A549 (cell line): Measurements from ENCODE around the gene INO80D. TPM values are rescaled to one million over a fixed set of nuclear protein-coding genes. Genes with fewer than 3 reads are reported as not detected.
"Not testable (repeated sequence)": the region's sequence is repeated elsewhere in the genome, so short reads cannot be mapped to it uniquely, and the experiment has no call there.

Source experiments
- ATAC-seq, 2 experiments: fragments of 200-7000 bp in 1 of 2; fragments of >200 bp in 1 of 2; cut with Nextera tagmentation in 1 of 2; cut with Tn5 transposase in 1 of 2; 3 replicates each; pipeline versions ENCODE4 v1.8.0 to v1.9.1; 2018 to 2020; ENCODE audit warnings: mild to moderate bottlenecking in 1 of 2, moderate library complexity in 1 of 2
- CTCF ChIA-PET: fragments of 300-600 bp; sonication (Branson Sonifier 250); formaldehyde crosslinking; extraction: SDS; loops from one replicate; lab custom pipeline; 2021; ENCODE audit warnings: antibody characterized with exemption, inconsistent platforms; lab: Yijun Ruan, JAX
- POLR2A ChIA-PET: fragments of 350-600 bp; formaldehyde crosslinking; extraction: SDS; loops from one replicate; lab custom pipeline; 2021; ENCODE audit warnings: antibody characterized with exemption, inconsistent platforms; lab: Yijun Ruan, JAX
- DNase-seq, 2 experiments: peaks; one replicate each; pipeline versions ENCODE4 v3.0.0 to v3.0.0-alpha.2; 2011 to 2016; ENCODE audit warnings: low read depth in 1 of 2, low spot score in 1 of 2
- FAIRE-seq: peaks from 2 replicates; lab custom pipeline; 2011; peaks lifted over from hg19 to GRCh38; lab: Jason Lieb, UNC
- H3K27ac ChIP-seq, 2 experiments: fragments of >200 bp; sonication (Bioruptor Twin); formaldehyde crosslinking; 3 replicates each; pipeline ENCODE4 v1.5.1; 2016 to 2017
- H3K4me1 ChIP-seq: fragments of >200 bp; sonication (Bioruptor Twin); formaldehyde crosslinking; 3 replicates; pipeline ENCODE4 v1.6.1; 2016
- H3K4me2 ChIP-seq: fragments of >200 bp; sonication (Bioruptor Twin); formaldehyde crosslinking; 3 replicates; pipeline ENCODE4 v1.6.1; 2016
- H3K4me3 ChIP-seq: fragments of >200 bp; sonication (Bioruptor Twin); formaldehyde crosslinking; 3 replicates; pipeline ENCODE4 v1.5.1; 2016
- H3K9me3 ChIP-seq: fragments of >200 bp; sonication (Bioruptor Twin); formaldehyde crosslinking; 3 replicates; pipeline ENCODE4 v1.6.1; 2016
- BHLHE40 ChIP-seq: IDR thresholded peaks from 2 replicates; pipeline ENCODE4 v1.6.1; 2012; ENCODE audit warnings: low read depth, low read length, inconsistent platforms
- CBX2 ChIP-seq: fragments of 200-600 bp; sonication (generic); IDR thresholded peaks from 2 replicates; pipeline ENCODE4 v1.6.1; 2016; ENCODE audit warnings: low read depth, mild to moderate bottlenecking, borderline replicate concordance
- CBX8 ChIP-seq: fragments of 200-600 bp; sonication (generic); IDR thresholded peaks from 2 replicates; pipeline ENCODE4 v1.6.1; 2016
- CEBPB ChIP-seq, 2 experiments: fragments of >200 bp in 1 of 2; sonication (Bioruptor Twin) in 1 of 2; formaldehyde crosslinking in 1 of 2; IDR thresholded peaks; 2 replicates each; pipeline ENCODE4 v1.6.1; 2012 to 2016
- CHD4 ChIP-seq: fragments of 200-600 bp; sonication (generic); IDR thresholded peaks from 2 replicates; pipeline ENCODE4 v1.6.1; 2016; ENCODE audit warnings: antibody characterized with exemption, mild to moderate bottlenecking, borderline replicate concordance
- GATA3 ChIP-seq: IDR thresholded peaks from 2 replicates; pipeline ENCODE4 v1.6.1; 2012; ENCODE audit warnings: borderline replicate concordance
- HEYL ChIP-seq: fragments of 250-450 bp; sonication (Bioruptor Pico); IDR thresholded peaks from 2 replicates; pipeline ENCODE4 v1.8.0; 2021; ENCODE audit warnings: mild to moderate bottlenecking, moderate library complexity
- HOXA7 ChIP-seq: fragments of 250-450 bp; sonication (Bioruptor Pico); IDR thresholded peaks from 2 replicates; pipeline ENCODE4 v1.5.0; 2020; ENCODE audit warnings: mild to moderate bottlenecking, moderate library complexity
- JUN ChIP-seq, 2 experiments: fragments of >200 bp; sonication (Bioruptor Twin); formaldehyde crosslinking; IDR thresholded peaks; 2 replicates in 1 of 2; 3 replicates in 1 of 2; pipeline ENCODE4 v1.6.1; 2016 to 2017
- KDM1A ChIP-seq: fragments of 200-600 bp; sonication (generic); IDR thresholded peaks from 2 replicates; pipeline ENCODE4 v1.6.1; 2016; ENCODE audit warnings: low read depth, mild to moderate bottlenecking
- MAFK ChIP-seq: fragments of 450-650 bp; IDR thresholded peaks from 2 replicates; pipeline ENCODE4 v1.6.1; 2014; ENCODE audit not compliant: partially characterized antibody
- MAX ChIP-seq: IDR thresholded peaks from 2 replicates; pipeline ENCODE4 v1.6.1; 2012
- NPAS2 ChIP-seq: fragments of 250-450 bp; sonication (Bioruptor Pico); IDR thresholded peaks from 2 replicates; pipeline ENCODE4 v1.8.0; 2022; ENCODE audit warnings: mild to moderate bottlenecking, moderate library complexity, borderline replicate concordance
- NR3C1 ChIP-seq: fragments of >200 bp; sonication (Bioruptor Twin); formaldehyde crosslinking; IDR thresholded peaks from 3 replicates; pipeline ENCODE4 v1.6.1; 2017
- PHF8 ChIP-seq: fragments of 200-600 bp; sonication (generic); IDR thresholded peaks from 2 replicates; pipeline ENCODE4 v1.6.1; 2016; ENCODE audit warnings: low read depth, mild to moderate bottlenecking, antibody characterized with exemption, moderate library complexity, borderline replicate concordance
- POLR2A ChIP-seq: IDR thresholded peaks from 2 replicates; pipeline ENCODE4 v1.6.1; 2012; ENCODE audit warnings: mild to moderate bottlenecking, low read length
- POLR2AphosphoS2 ChIP-seq: conservative IDR thresholded peaks from 2 replicates; pipeline ENCODE4 v1.6.1; 2012; ENCODE audit warnings: low read length, improper control_type of control experiment, inconsistent platforms
- RARB ChIP-seq: fragments of 250-450 bp; sonication (Bioruptor Pico); IDR thresholded peaks from 2 replicates; pipeline ENCODE4 v1.8.0; 2021; ENCODE audit warnings: mild to moderate bottlenecking, moderate library complexity
- RCOR1 ChIP-seq: fragments of 150-350 bp; IDR thresholded peaks from 2 replicates; pipeline ENCODE4 v1.6.1; 2014; ENCODE audit warnings: antibody characterized with exemption, low read length, low read depth
- REST ChIP-seq: fragments of 200-600 bp; sonication (generic); IDR thresholded peaks from 2 replicates; pipeline ENCODE4 v1.6.1; 2016; ENCODE audit warnings: antibody characterized with exemption, mild to moderate bottlenecking, moderate library complexity
- RNF2 ChIP-seq: fragments of 200-600 bp; sonication (generic); IDR thresholded peaks from 2 replicates; pipeline ENCODE4 v1.6.1; 2016; ENCODE audit warnings: low read depth, mild to moderate bottlenecking, antibody characterized with exemption, moderate library complexity, borderline replicate concordance
- SMC3 ChIP-seq: fragments of >200 bp; sonication (Bioruptor Twin); formaldehyde crosslinking; IDR thresholded peaks from 3 replicates; pipeline ENCODE4 v1.6.1; 2018; ENCODE audit warnings: inconsistent platforms
- SREBF2 ChIP-seq: fragments of 450-650 bp; IDR thresholded peaks from 2 replicates; pipeline ENCODE4 v1.6.1; 2014; ENCODE audit warnings: mild to moderate bottlenecking, moderate library complexity
- ZNF302 ChIP-seq: fragments of 250-450 bp; sonication (Bioruptor Pico); IDR thresholded peaks from 2 replicates; pipeline ENCODE4 v1.9.0; 2021; ENCODE audit warnings: inconsistent platforms, mild to moderate bottlenecking, moderate library complexity
- ZSCAN20 ChIP-seq: fragments of 250-450 bp; sonication (Bioruptor Pico); IDR thresholded peaks from 2 replicates; pipeline ENCODE4 v1.8.0; 2022; ENCODE audit warnings: mild to moderate bottlenecking, moderate library complexity
- WGBS: methylation state at CpG from one replicate; pipeline ENCODE4 v1.1.6; 2017; ENCODE audit errors: missing lambda C conversion rate; 5-methylcytosine and 5-hydroxymethylcytosine counted together
- polyA plus RNA-seq, 4 experiments: library from polyadenylated mRNA; depleted of rRNA in 3 of 4; stranded (reverse); fragments of >200 nt; fragmentation: RNase III in 1 of 4; extraction: RNeasy Plus Mini Kit Qiagen cat#74134 plus additional on column Dnase treatment in 1 of 4; gene quantifications; 2 replicates in 3 of 4; 3 replicates in 1 of 4; pipeline ENCODE4 v1.2.3, GENCODE V29; 2011 to 2017
- TF ChIP-seq, protein P1 (sequence below): fragments of 250-450 bp; sonication (Bioruptor Pico); IDR thresholded peaks from 2 replicates; pipeline ENCODE4 v1.5.0; 2020; ENCODE audit warnings: low read depth, mild to moderate bottlenecking, moderate library complexity

INO80D gene
- polyA plus RNA-seq, 2 of the 4 experiments (the other 2 are of a cell fraction), result 1.4 to 5.0 TPM

DNA sequence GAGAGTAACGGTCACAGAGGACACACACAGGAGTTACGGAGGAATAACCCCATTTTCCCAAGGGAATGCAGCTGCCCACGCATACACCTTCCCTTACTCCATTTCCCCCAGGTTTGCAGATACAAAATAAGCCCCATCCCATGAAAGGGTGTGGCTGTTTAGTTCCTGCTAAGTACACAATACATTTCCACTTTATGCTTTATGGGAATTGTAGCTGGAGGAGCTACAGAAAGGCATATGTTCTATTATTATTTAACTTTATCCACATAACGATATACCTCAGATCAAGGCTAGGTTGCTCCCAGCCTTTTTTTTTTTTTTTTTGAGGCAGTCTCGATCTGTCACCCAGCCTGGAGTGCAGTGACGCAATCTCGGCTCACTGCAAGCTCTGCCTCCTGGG, 22.7 kb upstream of the INO80D start:
- 0 out of 3 replicates have a peak overlapping the region, but pooled peaks have one; percentile 8 for H3K4me2 ChIP-seq
- no peak for FAIRE-seq
- CTCF ChIA-PET, result no interaction called here
- no peak for TF ChIP-seq NR3C1
- TF ChIP-seq MAFK, result no peak
- TF ChIP-seq HEYL (CRISPR knock-in tag), result no peak
- no peak for TF ChIP-seq NPAS2
- TF ChIP-seq POLR2A, result no peak
- no peak for TF ChIP-seq REST
- TF ChIP-seq HOXA7 (CRISPR knock-in tag), result no peak
- TF ChIP-seq MAX, result no peak
- no peak for TF ChIP-seq CBX8
- TF ChIP-seq POLR2AphosphoS2, result no peak
- no peak for TF ChIP-seq BHLHE40
- no peak for TF ChIP-seq RNF2
- TF ChIP-seq, all 56 proteins: peak for 0
- POLR2A ChIA-PET, result no interaction called here
- Histone ChIP-seq H3K4me1 (peaks cover 32% of the 10 kb centered on the region), H3K9me3 (no peaks in the 10 kb centered on the region), H3K27ac (peak overlapping the region in 1 of 2 experiments; percentile 19; a peak in 1 of 6 replicates), H3K4me3 (no peak overlapping the region)
- ATAC-seq (no peak), DNase-seq (peak in 1 of 2 experiments; percentile 38)
- WGBS, result 50% methylated on average over 7 of the region's 7 CpGs

GRCh38 chr2:206105541-206105940, 19.6 kb upstream of the INO80D start:
- DNase-seq, result peak in 1 of 2 experiments; percentile 50

DNA sequence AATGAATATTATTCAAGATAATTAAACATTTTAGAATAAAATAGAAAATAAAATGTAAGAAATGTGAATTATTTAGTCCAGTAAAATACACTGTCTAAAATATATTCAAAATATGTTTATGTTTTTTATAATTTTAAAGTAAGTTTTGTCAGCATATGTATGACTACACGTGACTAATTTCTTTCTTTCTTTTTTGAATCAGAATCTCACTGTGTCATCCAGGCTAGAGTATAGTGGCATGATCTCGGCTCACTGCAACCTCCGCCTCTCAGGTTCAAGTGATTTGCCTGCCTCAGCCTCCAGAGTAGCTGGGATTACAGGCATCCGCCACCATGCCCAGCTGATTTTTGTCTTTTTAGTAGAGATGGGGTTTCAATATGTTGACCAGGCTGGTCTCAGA, 19.1 kb upstream of the INO80D start:
- CTCF ChIA-PET, result interaction anchor here (1.8 kb wide), 1 partner anchor 9 kb away, joined by 7 read pairs; no protein-coding TSS in a partner anchor
- POLR2A ChIA-PET, result no interaction called here
- FAIRE-seq, result no peak

More at GRCh38 chr2:206105541-206105940, 19.6 kb upstream of the INO80D start:
- H3K4me2 ChIP-seq, result peak overlapping the region; percentile 87
- 46% methylated on average over 5 of the region's 5 CpGs for WGBS
- ATAC-seq, result peak; percentile 64 to 71; a peak in 5 of 6 replicates
- CTCF ChIA-PET, result interaction anchor here (1.8 kb wide), 1 partner anchor 9 kb away, joined by 7 read pairs; no protein-coding TSS in a partner anchor
- TF ChIP-seq CEBPB (IDR thresholded peaks at IDR 0.05), result no peak
- TF ChIP-seq JUN (IDR thresholded peaks at IDR 0.05), result no peak
- TF ChIP-seq, protein P1, sequence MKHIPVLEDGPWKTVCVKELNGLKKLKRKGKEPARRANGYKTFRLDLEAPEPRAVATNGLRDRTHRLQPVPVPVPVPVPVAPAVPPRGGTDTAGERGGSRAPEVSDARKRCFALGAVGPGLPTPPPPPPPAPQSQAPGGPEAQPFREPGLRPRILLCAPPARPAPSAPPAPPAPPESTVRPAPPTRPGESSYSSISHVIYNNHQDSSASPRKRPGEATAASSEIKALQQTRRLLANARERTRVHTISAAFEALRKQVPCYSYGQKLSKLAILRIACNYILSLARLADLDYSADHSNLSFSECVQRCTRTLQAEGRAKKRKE (CRISPR knock-in tag), result no peak
- TF ChIP-seq MAX, result no peak
- no peak for TF ChIP-seq SMC3
- TF ChIP-seq CHD4, result no peak
- no peak for TF ChIP-seq PHF8
- TF ChIP-seq GATA3, result no peak
- no peak for TF ChIP-seq RARB (CRISPR knock-in tag)
- TF ChIP-seq POLR2AphosphoS2, result no peak
- no peak for TF ChIP-seq ZSCAN20 (CRISPR knock-in tag)
- no peak for TF ChIP-seq SREBF2
- TF ChIP-seq, all 56 proteins: peak for 0
- FAIRE-seq, result no peak
- Histone ChIP-seq H3K4me3 (peak overlapping the region; percentile 16; the same call in 1 of the 3 replicates), H3K4me1 (peaks cover 26% of the 10 kb centered on the region), H3K27ac (peak overlapping the region; percentile 88 to 93), H3K9me3 (no peaks in the 10 kb centered on the region)
- POLR2A ChIA-PET, result interaction anchor here (1.5 kb wide), 1 partner anchor 20 kb away, joined by 6 read pairs; the partner anchor contains the start of gene INO80D

GRCh38 chr2:206098872-206099271, 12.9 kb upstream of the INO80D start:
- H3K4me1 ChIP-seq, ATAC-seq, H3K4me2 ChIP-seq, H3K9me3 ChIP-seq, POLR2A ChIA-PET, H3K27ac ChIP-seq, H3K4me3 ChIP-seq, DNase-seq, FAIRE-seq: not testable (repeated sequence)
- 92% methylated on average over 19 of the region's 19 CpGs for WGBS
- CTCF ChIA-PET, result interaction anchor here (1.1 kb wide), 1 partner anchor 10 kb away, joined by 4 read pairs; no protein-coding TSS in a partner anchor

More for the DNA sequence above, 19.1 kb upstream of the INO80D start:
- Histone ChIP-seq H3K9me3 (no peaks in the 10 kb centered on the region), H3K4me3 (no peak overlapping the region), H3K27ac (peak overlapping the region; percentile 88 to 93), H3K4me1 (peaks cover 26% of the 10 kb centered on the region), H3K4me2 (peak overlapping the region; percentile 87)
- DNase-seq (no peak), ATAC-seq (no peak)
- 85% methylated on average over 4 of the region's 4 CpGs for WGBS
- TF ChIP-seq KDM1A (no peak), POLR2AphosphoS2 (no peak), RNF2 (no peak), RCOR1 (no peak), NPAS2 (no peak), ZNF302 (CRISPR knock-in tag) (no peak), CBX2 (no peak)
